Stimulated activated CD4-positive, alpha-beta T cell treated with anti-CD3 and anti-CD28 coated beads, TNF-alpha, amount 100 ng/mL, for 1 hour (primary cell): Measurements from ENCODE around the gene ZNF491.
"Not testable (repeated sequence)": the region's sequence is repeated elsewhere in the genome, so short reads cannot be mapped to it uniquely, and the experiment has no call there.

Source experiments
- DNase-seq, 3 donors: peaks; one replicate each; pipeline ENCODE4 v3.0.0-alpha.2; 2020; ENCODE audit warnings: low read depth in 3 of 3, low spot score in 1 of 3

ZNF491 gene

DNA sequence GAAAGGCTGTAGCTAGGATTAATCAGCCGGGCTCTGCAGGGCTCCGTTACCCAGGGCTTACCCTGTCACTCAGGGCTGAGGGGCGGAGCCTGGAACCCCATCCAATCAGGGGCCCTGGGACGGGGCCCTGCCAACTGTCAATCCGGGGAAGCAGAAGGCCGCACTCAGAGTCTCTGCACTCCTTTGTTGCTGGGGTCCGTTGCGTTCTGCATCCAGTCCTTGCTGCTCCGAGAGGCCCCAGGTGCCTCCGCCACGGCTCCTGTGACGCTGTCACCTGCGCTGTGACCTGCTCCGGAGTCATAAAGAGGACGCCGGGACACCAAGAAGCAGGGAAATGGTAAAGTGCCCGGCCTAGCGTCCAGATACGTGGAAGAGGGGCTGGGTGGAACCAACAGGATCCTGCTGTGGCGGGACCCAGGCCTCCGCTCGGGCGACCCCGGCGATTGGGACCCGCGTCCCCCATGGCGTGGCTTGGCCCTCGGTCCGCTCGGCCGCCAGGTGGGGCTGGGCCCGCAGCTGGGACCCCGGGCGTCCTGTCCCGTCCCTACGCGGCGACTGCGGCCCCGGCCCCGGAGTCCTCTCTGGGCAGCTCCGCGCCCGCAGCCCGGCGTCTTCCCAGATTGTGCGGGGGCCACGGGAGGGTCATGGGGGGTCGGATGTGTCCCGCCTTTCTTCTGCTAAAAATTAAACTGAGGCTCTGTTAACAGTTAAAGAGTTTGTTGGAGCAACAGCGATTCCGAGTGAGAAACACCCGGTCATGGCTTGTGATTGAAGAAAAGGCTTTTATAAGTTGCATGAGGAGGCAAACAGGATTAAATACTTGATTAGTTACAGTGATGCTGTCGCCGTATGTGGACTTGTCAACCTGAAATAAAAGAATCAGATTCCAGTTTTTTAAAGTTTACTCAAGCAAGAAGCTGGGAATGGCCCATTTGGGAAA, at the start of gene ZNF491:
TSS of gene ZNF491 (plus strand) at position 133 of the 940 bp plus-strand sequence. CDS start 7,431 bp downstream, outside the sequence.
- DNase-seq: peak; percentile 51 to 78 (median 55)

DNA sequence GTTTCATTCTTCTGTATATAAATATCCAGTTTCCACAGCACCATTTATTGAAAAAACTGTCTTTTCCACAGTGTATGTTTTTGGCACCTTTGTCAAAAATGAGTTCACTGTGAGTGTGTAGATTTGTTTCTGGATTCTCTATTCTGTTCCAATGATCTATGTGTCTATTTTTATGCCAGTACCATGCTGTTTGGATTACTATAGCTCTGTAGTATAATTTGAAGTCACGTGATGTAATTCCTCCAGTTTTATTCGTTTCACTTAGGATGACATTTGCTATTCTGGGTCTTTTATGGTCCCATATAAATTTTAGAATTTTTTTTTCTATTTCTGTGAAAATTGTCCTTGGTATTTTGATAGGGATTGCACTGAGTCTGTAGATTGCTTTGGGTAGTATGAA, 48.6 kb upstream of the ZNF491 start:
- DNase-seq: no peak

DNA sequence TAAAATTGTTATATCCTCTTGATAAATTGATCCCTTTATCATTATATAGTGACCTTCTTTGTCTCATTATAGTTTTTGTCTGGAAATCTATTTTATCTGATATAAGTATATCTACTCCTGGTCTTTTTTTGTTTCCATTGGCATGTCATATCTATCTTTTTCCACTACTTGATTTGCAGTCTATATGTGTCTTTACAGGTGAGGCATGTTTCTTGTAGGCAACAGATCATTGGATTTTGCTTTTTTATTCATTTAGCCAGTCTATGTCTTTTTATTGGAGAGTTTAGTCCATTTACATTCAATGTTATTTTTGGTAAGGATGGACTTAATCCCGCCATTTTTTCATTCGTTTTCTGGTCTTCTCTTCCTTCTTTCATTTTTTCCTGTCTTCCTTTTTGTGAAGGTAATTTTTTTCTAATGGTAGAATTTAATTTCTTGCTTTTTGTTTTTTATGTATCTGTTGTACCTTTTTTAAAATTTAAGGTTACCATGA, 46.0 kb upstream of the ZNF491 start:
- no peak for DNase-seq

DNA sequence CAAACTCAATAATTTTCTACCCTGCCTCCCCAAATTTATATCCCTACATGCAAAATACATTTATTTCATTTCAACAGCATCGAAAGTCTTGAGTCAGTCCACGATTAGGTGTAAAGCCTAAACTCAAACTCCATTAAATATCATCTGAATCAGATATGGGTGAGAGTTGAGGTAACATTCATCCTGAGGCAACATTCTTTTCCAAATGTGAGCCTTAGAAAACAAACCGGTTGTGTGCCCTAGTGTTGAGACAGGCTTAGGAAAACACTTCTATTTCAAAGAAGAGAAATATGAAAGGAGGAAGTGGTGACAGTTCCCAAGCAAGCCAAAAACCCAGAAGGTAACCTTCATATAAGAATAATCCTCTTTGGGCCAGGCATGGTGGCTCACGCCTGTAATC, 43.7 kb upstream of the ZNF491 start:
- no peak for DNase-seq

DNA sequence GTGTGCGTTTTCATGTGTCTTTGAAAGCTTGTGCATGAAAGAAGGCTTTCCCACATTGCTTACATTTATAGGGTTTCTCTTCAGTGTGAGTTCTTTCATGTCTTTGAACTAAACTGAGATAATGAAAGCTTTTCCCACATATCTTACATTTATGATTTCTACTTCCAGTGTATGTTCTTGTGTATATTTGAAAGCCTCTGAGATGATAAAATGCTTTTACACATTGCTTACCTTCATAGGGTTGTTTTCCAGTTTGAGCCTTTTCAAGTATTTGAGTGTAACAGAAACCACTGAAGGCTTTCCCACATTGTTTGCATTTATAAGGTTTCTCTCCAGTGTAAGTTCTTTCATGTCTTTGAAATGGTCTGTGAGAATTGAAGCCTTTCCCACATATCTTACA, 41.4 kb upstream of the ZNF491 start:
- no peak for DNase-seq

GRCh38 chr19:11759805-11760204, 38.5 kb upstream of the ZNF491 start:
- DNase-seq: no peak

- no peak for DNase-seq
Measured at GRCh38 chr19:11763117-11763516, 35.2 kb upstream of the ZNF491 start.

DNA sequence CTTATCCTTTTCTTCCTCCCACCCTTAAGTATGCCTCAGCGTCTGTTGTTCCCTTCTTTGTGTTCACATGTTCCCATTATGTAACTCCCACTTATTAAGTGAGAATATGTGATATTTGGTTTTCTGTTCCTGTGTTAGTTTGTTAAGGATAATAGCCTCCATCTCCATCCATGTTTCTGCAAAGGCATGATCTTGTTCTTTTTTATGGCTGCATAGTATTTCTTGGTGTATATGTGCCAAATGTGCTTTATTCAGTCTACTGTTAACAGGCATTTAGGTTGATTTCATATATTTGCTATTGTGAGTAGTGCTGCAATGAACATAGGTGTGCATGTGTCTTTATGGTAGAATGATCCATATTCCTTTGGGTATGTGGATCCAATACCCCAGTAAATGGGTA, 34.7 kb upstream of the ZNF491 start:
- DNase-seq: no peak

- peak; percentile 77 to 92 (median 78) for DNase-seq
Measured at GRCh38 chr19:11766597-11767591, 31.4 kb upstream of the ZNF491 start, which contains the start of gene ZNF441. TSS of gene ZNF441 (plus strand) at chr19:11767000. CDS start at chr19:11767194, 194 bp downstream.

- DNase-seq: no peak
Measured at GRCh38 chr19:11767633-11768133, 30.6 kb upstream of the ZNF491 start.

GRCh38 chr19:11769995-11770394, 28.3 kb upstream of the ZNF491 start:
- no peak for DNase-seq

- DNase-seq: not testable (repeated sequence)
Measured at GRCh38 chr19:11771520-11771919, 26.8 kb upstream of the ZNF491 start.

- not testable (repeated sequence) for DNase-seq
Measured at GRCh38 chr19:11776669-11777068, 21.7 kb upstream of the ZNF491 start.

DNA sequence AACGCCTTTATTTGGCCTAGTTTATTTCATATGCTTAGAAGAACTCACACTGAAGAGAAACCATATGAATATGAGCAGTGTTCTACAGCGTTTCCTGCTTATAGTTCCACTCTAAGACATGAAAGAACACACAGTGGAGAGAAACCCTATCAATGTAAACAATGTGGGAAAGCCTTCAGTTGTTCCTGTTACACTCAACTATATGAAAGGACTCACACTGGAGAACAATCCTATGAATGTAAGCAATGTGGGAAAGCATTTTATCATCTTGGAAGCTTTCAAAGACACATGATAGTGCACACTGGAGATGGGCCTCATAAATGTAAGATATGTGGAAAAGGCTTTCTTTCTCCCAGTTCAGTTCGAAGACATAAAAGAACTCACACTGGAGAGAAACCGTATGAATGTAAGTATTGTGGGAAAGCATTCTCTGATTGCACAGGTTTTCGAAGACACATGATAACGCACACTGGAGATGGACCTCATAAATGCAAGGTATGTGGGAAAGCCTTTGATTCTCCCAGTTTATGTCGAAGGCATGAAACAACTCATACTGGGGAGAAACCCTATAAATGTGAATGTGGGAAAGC, 17.8 kb upstream of the ZNF491 start:
- no peak for DNase-seq

DNA sequence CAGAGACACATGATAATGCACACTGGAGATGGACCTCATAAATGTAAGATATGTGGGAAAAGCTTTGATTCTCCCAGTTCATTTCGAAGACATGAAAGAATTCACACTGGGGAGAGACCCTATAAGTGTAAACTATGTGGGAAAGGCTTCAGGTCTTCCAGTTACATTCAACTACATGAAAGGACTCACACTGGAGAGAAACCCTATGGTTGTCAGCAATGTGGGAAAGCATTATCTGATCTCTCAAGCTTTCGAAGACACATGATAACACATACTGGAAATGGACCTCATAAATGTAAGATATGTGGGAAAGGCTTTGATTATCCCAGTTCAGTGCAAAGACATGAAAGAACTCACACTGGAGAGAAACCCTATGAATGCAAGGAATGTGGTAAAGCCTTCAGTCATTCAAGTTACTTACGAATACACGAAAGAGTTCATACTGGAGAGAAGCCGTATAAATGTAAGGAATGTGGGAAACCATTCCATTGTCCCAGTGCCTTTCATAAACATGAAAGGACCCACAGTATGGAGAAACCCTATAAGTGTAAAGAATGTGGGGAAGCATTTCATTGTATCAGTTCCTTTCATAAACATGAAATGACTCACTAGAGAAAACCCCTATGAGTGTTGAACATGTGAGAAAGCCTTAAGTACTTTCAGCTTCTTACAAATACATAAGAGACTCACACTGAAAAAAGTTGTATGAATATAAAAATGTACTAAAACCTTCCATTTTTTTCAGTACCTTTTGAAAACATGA, 16.8 kb upstream of the ZNF491 start:
- DNase-seq: no peak

GRCh38 chr19:11783767-11784166, 14.6 kb upstream of the ZNF491 start:
- no peak for DNase-seq

GRCh38 chr19:11784356-11784755, 14.0 kb upstream of the ZNF491 start:
- no peak for DNase-seq

- no peak for DNase-seq
Measured at GRCh38 chr19:11787536-11787935, 10.8 kb upstream of the ZNF491 start.

GRCh38 chr19:11792942-11793341, 5.4 kb upstream of the ZNF491 start:
- no peak for DNase-seq

GRCh38 chr19:11797491-11797890, 832 bp upstream of the ZNF491 start:
- peak in 2 of 3 donors; percentile 43 to 47 for DNase-seq
